ENCODE results near the gene ZFAND3. TPM values are rescaled to one million over a fixed set of nuclear protein-coding genes. Genes with fewer than 3 reads are reported as not detected.
"Not testable (repeated sequence)": the region's sequence is repeated elsewhere in the genome, so short reads cannot be mapped to it uniquely, and the experiment has no call there.

ZFAND3 gene
- total and polyA plus RNA-seq, 10 donors = 9.3 to 63.7 (median 49.9) TPM

GRCh38 chr6:37988127-37988526, 168.6 kb downstream of the ZFAND3 start:
- no peaks in the 10 kb centered on the region for H3K27me3 ChIP-seq (replicated peaks in 1 of 7)
- H3K9me3 ChIP-seq = no peaks in the 10 kb centered on the region
- DNase-seq = no peak
- peaks cover 13 to 97% (median 51%) of the 10 kb centered on the region in 6 donors for H3K4me1 ChIP-seq
- no peak for TF ChIP-seq CTCF (IDR thresholded peaks at IDR 0.05 in 8 of 11, conservative IDR thresholded peaks at IDR 0.05 in 3 of 11)
- H3K36me3 ChIP-seq = no peaks in the 10 kb centered on the region
- H3K27ac ChIP-seq = peak overlapping the region in 3 of 8 donors; percentile 11 to 30 (median 26)
- WGBS, 5 donors = 64 to 92% (median 89%) methylated on average over 2 of the region's 2 CpGs
- intact Hi-C loops (cut with DNase I; ENCODE audit: low total_unique reads) = no loop called here
- no peak overlapping the region for H3K4me3 ChIP-seq

GRCh38 chr6:37988696-37989095, 169.2 kb downstream of the ZFAND3 start:
- Histone ChIP-seq H3K4me3 (no peak overlapping the region), H3K27me3 (replicated peaks in 1 of 7) (no peaks in the 10 kb centered on the region), H3K27ac (peak overlapping the region in 3 of 8 donors; percentile 11 to 30 (median 26)), H3K36me3 (no peaks in the 10 kb centered on the region), H3K4me1 (peaks cover 13 to 93% (median 51%) of the 10 kb centered on the region in 6 donors), H3K9me3 (no peaks in the 10 kb centered on the region)
- TF ChIP-seq POLR2AphosphoS5 (IDR thresholded peaks at IDR 0.05) (no peak), CTCF (IDR thresholded peaks at IDR 0.05 in 8 of 11, conservative IDR thresholded peaks at IDR 0.05 in 3 of 11) (no peak), POLR2A (IDR thresholded peaks at IDR 0.05) (no peak)
- no peak for DNase-seq
- intact Hi-C loops (cut with DNase I; ENCODE audit: low total_unique reads) = no loop called here
- WGBS, 5 donors = 42 to 78% (median 55%) methylated on average over 3 of the region's 3 CpGs

GRCh38 chr6:37990762-37991525, 171.4 kb downstream of the ZFAND3 start:
- intact Hi-C loops (cut with DNase I; ENCODE audit: low total_unique reads) = no loop called here
- H3K27ac ChIP-seq = peak overlapping the region in 1 of 8 donors; percentile 34
- no peaks in the 10 kb centered on the region for H3K9me3 ChIP-seq
- no peak overlapping the region for H3K4me3 ChIP-seq
- H3K36me3 ChIP-seq = no peaks in the 10 kb centered on the region
- no peak for DNase-seq
- H3K4me1 ChIP-seq = peaks cover 17 to 87% (median 58%) of the 10 kb centered on the region in 6 donors
- H3K27me3 ChIP-seq (replicated peaks in 1 of 7) = no peaks in the 10 kb centered on the region
- 62 to 87% (median 71%) methylated on average over 6 of the region's 6 CpGs for WGBS, 5 donors
- TF ChIP-seq POLR2AphosphoS5 (IDR thresholded peaks at IDR 0.05) = no peak
- no peak for TF ChIP-seq CTCF (IDR thresholded peaks at IDR 0.05 in 8 of 11, conservative IDR thresholded peaks at IDR 0.05 in 3 of 11)
- TF ChIP-seq POLR2A (IDR thresholded peaks at IDR 0.05) = no peak

- no peaks in the 10 kb centered on the region for H3K9me3 ChIP-seq
- H3K4me3 ChIP-seq = no peak overlapping the region
- no peaks in the 10 kb centered on the region for H3K36me3 ChIP-seq
- WGBS, 5 donors = 81 to 95% (median 88%) methylated on average over 2 of the region's 2 CpGs
- no peak for TF ChIP-seq CTCF (IDR thresholded peaks at IDR 0.05 in 8 of 11, conservative IDR thresholded peaks at IDR 0.05 in 3 of 11)
- no peak for TF ChIP-seq POLR2AphosphoS5 (IDR thresholded peaks at IDR 0.05)
- H3K4me1 ChIP-seq = peaks cover 10 to 83% (median 49%) of the 10 kb centered on the region in 6 donors
- DNase-seq = no peak
- no peak overlapping the region for H3K27ac ChIP-seq
- intact Hi-C loops (cut with DNase I; ENCODE audit: low total_unique reads) = no loop called here
- no peaks in the 10 kb centered on the region for H3K27me3 ChIP-seq (replicated peaks in 1 of 7)
Observed at GRCh38 chr6:37992749-37993148, 173.2 kb downstream of the ZFAND3 start.

- H3K4me3 ChIP-seq; H3K27me3 ChIP-seq (replicated peaks in 1 of 7); intact Hi-C loops (cut with DNase I; ENCODE audit: low total_unique reads); DNase-seq; H3K9me3 ChIP-seq; H3K27ac ChIP-seq; H3K36me3 ChIP-seq: not testable (repeated sequence)
- WGBS, 5 donors = 95 to 97% (median 96%) methylated on average over 7 of the region's 7 CpGs
- peaks cover 9 to 78% (median 44%) of the 10 kb centered on the region in 6 donors for H3K4me1 ChIP-seq
Observed at GRCh38 chr6:37993194-37993593, 173.7 kb downstream of the ZFAND3 start.

Data from spleen (tissue), 11 donors.